C4-2B (cell line): Measurements from ENCODE around the gene MCOLN1.
"Not testable (repeated sequence)": the region's sequence is repeated elsewhere in the genome, so short reads cannot be mapped to it uniquely, and the experiment has no call there.

Source experiments
- H3K27ac ChIP-seq: fragments of 450-650 bp; 2 replicates; pipeline ENCODE4 v1.5.1; 2017
- CTCF ChIP-seq: fragments of 450-650 bp; conservative IDR thresholded peaks from 2 replicates; pipeline ENCODE4 v1.5.1; 2017; ENCODE audit warnings: mild to moderate bottlenecking
- ZFX ChIP-seq: fragments of 450-650 bp; IDR thresholded peaks from 2 replicates; pipeline ENCODE4 v1.6.1; 2017

Gene MCOLN1

GRCh38 chr19:7533925-7534480, 11.6 kb downstream of the MCOLN1 start:
- no peak for TF ChIP-seq CTCF
- TF ChIP-seq ZFX, result no peak
- peak overlapping the region; percentile 70 for H3K27ac ChIP-seq

- TF ChIP-seq ZFX (no peak), CTCF (no peak)
- H3K27ac ChIP-seq, result peak overlapping the region; percentile 70
These were observed 12.2 kb downstream of the MCOLN1 start for GRCh38 chr19:7534531-7535046.

GRCh38 chr19:7535047-7535997, 12.9 kb downstream of the MCOLN1 start, which contains the start of gene PNPLA6:
TSS of gene PNPLA6 (plus strand) at chr19:7535717. CDS start at chr19:7535789, 72 bp downstream.
- TF ChIP-seq CTCF (no peak), ZFX (peak; percentile 62; the same call in 1 of the 2 replicates)

GRCh38 chr19:7535998-7536695, 13.7 kb downstream of the MCOLN1 start:
- TF ChIP-seq CTCF (no peak), ZFX (no peak)
- H3K27ac ChIP-seq, result peak overlapping the region; percentile 70

More at GRCh38 chr19:7535047-7535997, 12.9 kb downstream of the MCOLN1 start, which contains the start of gene PNPLA6:
- H3K27ac ChIP-seq, result peak within 1 kb of the TSS; percentile 70

GRCh38 chr19:7538990-7539389, 16.6 kb downstream of the MCOLN1 start:
- not testable (repeated sequence) for H3K27ac ChIP-seq

- TF ChIP-seq ZFX (no peak), CTCF (no peak)
- H3K27ac ChIP-seq, result no peak overlapping the region
These were observed 17.5 kb downstream of the MCOLN1 start for GRCh38 chr19:7539827-7540425.

- no peak overlapping the region for H3K27ac ChIP-seq
- TF ChIP-seq CTCF, result no peak
- no peak for TF ChIP-seq ZFX
These were observed 18.5 kb downstream of the MCOLN1 start for GRCh38 chr19:7540761-7541474.
